Calu3 (cell line): Measurements from ENCODE around the gene DOCK1. TPM values are rescaled to one million over a fixed set of nuclear protein-coding genes. Genes with fewer than 3 reads are reported as not detected.

Experiments
- BruUV-seq: library from RNA; stranded (reverse); fragments of 400-500 nt; replicated peaks from 2 replicates; lab custom pipeline; 2021; lab: Mats Ljungman, UMichigan
- CTCF ChIA-PET: fragments of 300-600 bp; sonication (Branson Sonifier 250); formaldehyde crosslinking; loops from one replicate; lab custom pipeline; 2022; ENCODE audit warnings: antibody characterized with exemption; lab: Charles Lee
- DNase-seq: peaks from one replicate; pipeline ENCODE4 v3.0.0; 2022
- H3K27ac Mint-ChIP-seq: one replicate; pipeline ENCODE4 v1.8.0; 2022; ENCODE audit warnings: mixed read lengths; ENCODE audit not compliant: unreplicated experiment
- H3K27me3 Mint-ChIP-seq: one replicate; pipeline ENCODE4 v1.8.0; 2022; ENCODE audit warnings: mixed read lengths; ENCODE audit not compliant: unreplicated experiment
- H3K36me3 Mint-ChIP-seq: one replicate; pipeline ENCODE4 v1.8.0; 2022; ENCODE audit warnings: mild to moderate bottlenecking, moderate library complexity, mixed read lengths; ENCODE audit not compliant: insufficient read depth, unreplicated experiment
- H3K4me1 Mint-ChIP-seq: one replicate; pipeline ENCODE4 v1.8.0; 2022; ENCODE audit warnings: mild to moderate bottlenecking, low read depth, mixed read lengths; ENCODE audit not compliant: unreplicated experiment
- H3K4me3 Mint-ChIP-seq: one replicate; pipeline ENCODE4 v1.8.0; 2022; ENCODE audit warnings: mild to moderate bottlenecking, low read depth, moderate library complexity, mixed read lengths; ENCODE audit not compliant: unreplicated experiment
- H3K9me3 Mint-ChIP-seq: one replicate; pipeline ENCODE4 v1.8.0; 2022; ENCODE audit warnings: low read depth, mixed read lengths; ENCODE audit not compliant: unreplicated experiment
- intact Hi-C: fragments of 100-400 bp; cut with micrococcal nuclease; formaldehyde crosslinking; loops from one replicate; pipeline ENCODE4 v1.10.0; 2022; ENCODE audit not compliant: unreplicated experiment
- total RNA-seq: library from RNA; stranded (reverse); gene quantifications from 2 replicates; pipeline ENCODE4 v1.2.3, GENCODE V29; 2022
- TF ChIP-seq, protein P1 (sequence below): fragments of 200-600 bp; IDR thresholded peaks from one replicate; pipeline ENCODE4 v1.8.0; 2022; ENCODE audit warnings: antibody characterized with exemption; ENCODE audit not compliant: unreplicated experiment

Gene DOCK1
- total RNA-seq, 1 experiment from 2014 or later, result 34.2 TPM

DNA sequence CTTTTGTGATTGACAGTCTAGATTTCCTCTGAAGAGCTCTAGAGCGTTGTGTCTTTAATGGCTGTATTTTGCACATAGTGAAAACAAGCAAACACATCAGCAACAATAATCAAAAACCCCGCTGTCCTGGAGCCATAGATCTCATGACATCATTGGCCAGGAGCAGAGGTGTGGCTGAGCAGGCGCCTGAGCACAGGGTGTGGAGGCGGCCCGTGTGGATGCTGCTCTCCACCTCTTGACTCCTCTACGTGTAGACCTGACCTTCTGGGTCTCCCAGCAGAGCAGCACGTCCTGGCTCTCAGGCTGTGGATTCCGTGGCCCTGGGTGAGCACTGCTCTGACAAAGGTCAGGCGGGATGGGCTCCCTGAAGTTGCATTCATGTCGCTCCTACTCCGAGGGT lies 354.1 kb downstream of the DOCK1 start:
- Mint-ChIP-seq H3K4me3 (no peak overlapping the region), H3K9me3 (peaks cover 4% of the 10 kb centered on the region), H3K36me3 (no peaks in the 10 kb centered on the region), H3K27ac (no peak overlapping the region), H3K27me3 (no peaks in the 10 kb centered on the region), H3K4me1 (no peaks in the 10 kb centered on the region)
- no peak for DNase-seq
- intact Hi-C loops, result no loop called here
- BruUV-seq, result no TSS peak
- CTCF ChIA-PET, result no interaction called here
- TF ChIP-seq, protein P1, sequence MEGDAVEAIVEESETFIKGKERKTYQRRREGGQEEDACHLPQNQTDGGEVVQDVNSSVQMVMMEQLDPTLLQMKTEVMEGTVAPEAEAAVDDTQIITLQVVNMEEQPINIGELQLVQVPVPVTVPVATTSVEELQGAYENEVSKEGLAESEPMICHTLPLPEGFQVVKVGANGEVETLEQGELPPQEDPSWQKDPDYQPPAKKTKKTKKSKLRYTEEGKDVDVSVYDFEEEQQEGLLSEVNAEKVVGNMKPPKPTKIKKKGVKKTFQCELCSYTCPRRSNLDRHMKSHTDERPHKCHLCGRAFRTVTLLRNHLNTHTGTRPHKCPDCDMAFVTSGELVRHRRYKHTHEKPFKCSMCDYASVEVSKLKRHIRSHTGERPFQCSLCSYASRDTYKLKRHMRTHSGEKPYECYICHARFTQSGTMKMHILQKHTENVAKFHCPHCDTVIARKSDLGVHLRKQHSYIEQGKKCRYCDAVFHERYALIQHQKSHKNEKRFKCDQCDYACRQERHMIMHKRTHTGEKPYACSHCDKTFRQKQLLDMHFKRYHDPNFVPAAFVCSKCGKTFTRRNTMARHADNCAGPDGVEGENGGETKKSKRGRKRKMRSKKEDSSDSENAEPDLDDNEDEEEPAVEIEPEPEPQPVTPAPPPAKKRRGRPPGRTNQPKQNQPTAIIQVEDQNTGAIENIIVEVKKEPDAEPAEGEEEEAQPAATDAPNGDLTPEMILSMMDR, result no peak

DNA sequence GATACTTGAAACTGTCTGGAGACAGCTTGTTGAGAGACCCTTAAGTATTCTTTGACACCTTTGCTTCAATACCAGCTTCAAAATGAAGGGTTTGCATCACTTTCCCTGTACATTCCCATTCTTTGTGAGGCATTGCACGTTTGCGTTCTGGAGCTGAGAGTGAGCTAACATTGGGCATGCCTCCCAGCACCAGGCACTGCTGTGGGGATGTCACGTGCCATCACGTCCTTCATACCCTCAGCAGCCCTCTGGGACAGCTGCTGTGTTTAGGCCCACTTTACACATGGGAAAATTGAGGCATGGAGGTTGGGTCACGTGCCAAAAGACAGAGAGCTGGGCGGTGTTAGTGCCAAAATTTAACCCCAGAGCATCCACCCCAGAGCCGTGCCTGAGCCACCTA lies 357.4 kb downstream of the DOCK1 start:
- TF ChIP-seq, protein P1, result no peak
- Mint-ChIP-seq H3K36me3 (no peaks in the 10 kb centered on the region), H3K4me3 (no peak overlapping the region), H3K27me3 (no peaks in the 10 kb centered on the region), H3K4me1 (no peaks in the 10 kb centered on the region), H3K9me3 (peaks cover 4% of the 10 kb centered on the region), H3K27ac (no peak overlapping the region)
- no TSS peak for BruUV-seq
- CTCF ChIA-PET, result no interaction called here
- intact Hi-C loops, result no loop called here
- no peak for DNase-seq

DNA sequence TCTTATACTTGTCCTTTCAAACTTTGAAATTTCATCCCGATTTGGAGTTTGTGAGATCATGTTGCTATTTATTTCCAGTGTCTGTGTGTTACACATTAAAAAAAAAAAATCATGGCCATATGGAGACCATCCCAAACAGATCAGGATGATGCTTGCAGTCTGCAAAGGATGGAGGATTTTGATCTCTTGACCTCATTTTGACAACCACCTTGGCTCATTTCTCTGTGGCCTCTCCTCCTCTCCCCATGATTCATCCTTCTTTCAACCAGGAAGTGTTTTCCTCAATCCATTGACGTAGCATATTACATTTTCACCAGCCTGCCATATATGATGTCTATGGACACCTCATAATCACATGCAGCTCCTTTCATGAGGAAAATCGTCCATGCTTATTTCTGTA lies 360.1 kb downstream of the DOCK1 start:
- BruUV-seq, result no TSS peak
- peaks cover 4% of the 10 kb centered on the region for H3K9me3 Mint-ChIP-seq
- CTCF ChIA-PET, result no interaction called here
- no peak for DNase-seq
- no peaks in the 10 kb centered on the region for H3K36me3 Mint-ChIP-seq
- intact Hi-C loops, result no loop called here
- peaks cover 5% of the 10 kb centered on the region for H3K4me1 Mint-ChIP-seq
- no peak overlapping the region for H3K27ac Mint-ChIP-seq
- no peak overlapping the region for H3K4me3 Mint-ChIP-seq
- TF ChIP-seq, protein P1, result no peak
- H3K27me3 Mint-ChIP-seq, result no peaks in the 10 kb centered on the region

DNA sequence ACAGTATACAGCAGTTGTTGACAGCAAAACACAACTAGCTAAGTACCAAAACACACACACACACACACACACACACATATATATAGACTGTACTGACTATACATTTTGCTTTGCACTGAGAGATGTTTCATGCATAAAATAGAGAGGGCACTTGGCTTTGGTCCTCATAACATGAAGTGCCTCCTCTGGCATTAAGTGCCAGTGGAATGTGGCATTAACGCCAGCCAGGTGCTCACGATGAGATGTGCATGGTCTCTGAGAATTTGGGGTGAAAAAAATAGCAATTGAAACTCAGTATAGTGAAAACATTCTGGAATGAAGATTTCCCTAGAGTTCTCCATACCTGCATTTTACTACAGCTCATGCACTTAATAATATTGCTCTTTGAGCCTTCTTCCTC lies 361.2 kb downstream of the DOCK1 start:
- CTCF ChIA-PET, result no interaction called here
- H3K4me1 Mint-ChIP-seq, result peaks cover 10% of the 10 kb centered on the region
- no peaks in the 10 kb centered on the region for H3K36me3 Mint-ChIP-seq
- no peak overlapping the region for H3K4me3 Mint-ChIP-seq
- DNase-seq, result no peak
- H3K27me3 Mint-ChIP-seq, result no peaks in the 10 kb centered on the region
- peaks cover 4% of the 10 kb centered on the region for H3K9me3 Mint-ChIP-seq
- TF ChIP-seq, protein P1, result no peak
- intact Hi-C loops, result no loop called here
- no peak overlapping the region for H3K27ac Mint-ChIP-seq
- BruUV-seq, result no TSS peak

DNA sequence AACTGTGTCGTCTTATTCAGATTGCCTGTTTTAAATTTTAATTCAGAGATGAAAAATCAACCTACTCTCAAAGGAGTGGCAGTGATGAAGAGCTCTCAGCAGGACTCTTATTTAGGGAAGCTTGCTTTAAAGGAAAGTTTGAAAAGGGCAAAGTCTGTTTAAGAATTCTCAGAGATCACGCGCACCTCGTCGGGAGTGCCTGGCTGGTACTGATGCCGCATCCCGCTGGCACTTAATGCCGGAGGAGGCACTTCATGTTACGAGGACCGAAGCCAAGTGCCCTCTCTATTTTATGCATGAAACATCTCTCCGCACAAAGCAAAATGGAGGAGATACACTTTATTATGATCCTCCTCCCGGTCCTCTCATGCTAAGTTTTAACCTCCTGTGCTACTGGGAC lies 362.2 kb downstream of the DOCK1 start:
- H3K4me3 Mint-ChIP-seq, result no peak overlapping the region
- H3K27ac Mint-ChIP-seq, result no peak overlapping the region
- H3K9me3 Mint-ChIP-seq, result no peaks in the 10 kb centered on the region
- BruUV-seq, result no TSS peak
- DNase-seq, result no peak
- H3K27me3 Mint-ChIP-seq, result no peaks in the 10 kb centered on the region
- H3K36me3 Mint-ChIP-seq, result no peaks in the 10 kb centered on the region
- TF ChIP-seq, protein P1, result no peak
- CTCF ChIA-PET, result no interaction called here
- peaks cover 10% of the 10 kb centered on the region for H3K4me1 Mint-ChIP-seq
- intact Hi-C loops, result no loop called here
